GM18498 (cell line): ENCODE measurements around the gene ZNF490.

Experiments
- ATAC-seq: cut with Tn5 transposase; IDR thresholded peaks from one replicate; pipeline ENCODE4 v1.9.1; 2021; ENCODE audit warnings: mild to moderate bottlenecking, moderate library complexity; ENCODE audit not compliant: unreplicated experiment

The ZNF490 gene

DNA sequence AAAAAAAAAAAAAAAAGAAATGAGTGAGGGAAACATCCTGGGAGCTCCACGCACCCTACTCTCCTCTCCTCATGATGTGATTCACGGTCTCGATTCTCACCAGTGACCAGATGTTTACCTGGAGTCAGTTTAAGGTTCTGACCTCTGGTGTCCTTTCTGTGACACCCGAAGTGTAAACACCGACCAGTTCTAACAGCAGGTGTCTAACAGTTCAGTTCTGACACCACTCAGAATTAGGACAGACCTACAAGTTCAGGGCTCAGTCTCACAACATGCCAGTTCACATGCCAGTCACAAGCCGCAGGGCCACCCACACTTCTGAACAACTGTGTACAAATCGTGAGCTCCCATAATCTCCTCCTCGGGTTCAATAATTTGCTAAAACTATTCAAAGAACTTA, 65.3 kb downstream of the ZNF490 start:
- ATAC-seq = no peak

GRCh38 chr19:12544401-12544876, 66.2 kb downstream of the ZNF490 start:
- no peak for ATAC-seq

- ATAC-seq = no peak
Observed at GRCh38 chr19:12543855-12544254, 66.8 kb downstream of the ZNF490 start.
